ENCODE results near the gene TCEANC2.
"Not testable (repeated sequence)": the region's sequence is repeated elsewhere in the genome, so short reads cannot be mapped to it uniquely, and the experiment has no call there.

Gene TCEANC2

GRCh38 chr1:54041806-54042205, 11.6 kb upstream of the TCEANC2 start:
- Histone ChIP-seq H3K4me1 (ENCODE audit: control insufficient read depth, insufficient read depth, low read length) (peaks cover 6% of the 10 kb centered on the region), H3K9ac (ENCODE audit: low read length) (no peak overlapping the region), H3K4me3 (ENCODE audit: low read length) (no peak overlapping the region), H3K9me3 (ENCODE audit: control insufficient read depth, low read length) (no peaks in the 10 kb centered on the region), H3K36me3 (ENCODE audit: control insufficient read depth, insufficient read depth, low read length) (peaks cover 5% of the 10 kb centered on the region), H3K27me3 (ENCODE audit: control insufficient read depth, insufficient read depth, low read length) (no peaks in the 10 kb centered on the region)

GRCh38 chr1:54045496-54045895, 7.9 kb upstream of the TCEANC2 start:
- Histone ChIP-seq H3K9ac (ENCODE audit: low read length) (no peak overlapping the region), H3K4me1 (ENCODE audit: control insufficient read depth, insufficient read depth, low read length) (peaks cover 8% of the 10 kb centered on the region), H3K36me3 (ENCODE audit: control insufficient read depth, insufficient read depth, low read length) (peaks cover 5% of the 10 kb centered on the region), H3K4me3 (ENCODE audit: low read length) (no peak overlapping the region), H3K9me3 (ENCODE audit: control insufficient read depth, low read length) (no peaks in the 10 kb centered on the region), H3K27me3 (ENCODE audit: control insufficient read depth, insufficient read depth, low read length) (no peaks in the 10 kb centered on the region)

- Histone ChIP-seq H3K36me3 (ENCODE audit: control insufficient read depth, insufficient read depth, low read length) (peaks cover 5% of the 10 kb centered on the region), H3K9me3 (ENCODE audit: control insufficient read depth, low read length) (no peaks in the 10 kb centered on the region), H3K4me3 (ENCODE audit: low read length) (no peak overlapping the region), H3K9ac (ENCODE audit: low read length) (no peak overlapping the region), H3K27me3 (ENCODE audit: control insufficient read depth, insufficient read depth, low read length) (no peaks in the 10 kb centered on the region), H3K4me1 (ENCODE audit: control insufficient read depth, insufficient read depth, low read length) (peaks cover 8% of the 10 kb centered on the region)
Observed at GRCh38 chr1:54046671-54047383, 6.6 kb upstream of the TCEANC2 start.

- Histone ChIP-seq H3K36me3 (ENCODE audit: control insufficient read depth, insufficient read depth, low read length) (no peaks in the 10 kb centered on the region), H3K4me1 (ENCODE audit: control insufficient read depth, insufficient read depth, low read length) (peaks cover 8% of the 10 kb centered on the region), H3K27me3 (ENCODE audit: control insufficient read depth, insufficient read depth, low read length) (no peaks in the 10 kb centered on the region), H3K9ac (ENCODE audit: low read length) (no peak overlapping the region), H3K9me3 (ENCODE audit: control insufficient read depth, low read length) (no peaks in the 10 kb centered on the region), H3K4me3 (ENCODE audit: low read length) (no peak overlapping the region)
Observed at GRCh38 chr1:54047384-54048305, 5.8 kb upstream of the TCEANC2 start.

GRCh38 chr1:54050435-54050834, 3.0 kb upstream of the TCEANC2 start:
- not testable (repeated sequence) for H3K9me3 ChIP-seq (ENCODE audit: control insufficient read depth, low read length); H3K36me3 ChIP-seq (ENCODE audit: control insufficient read depth, insufficient read depth, low read length); H3K27me3 ChIP-seq (ENCODE audit: control insufficient read depth, insufficient read depth, low read length); H3K4me3 ChIP-seq (ENCODE audit: low read length); H3K9ac ChIP-seq (ENCODE audit: low read length)
- peaks cover 16% of the 10 kb centered on the region for H3K4me1 ChIP-seq (ENCODE audit: control insufficient read depth, insufficient read depth, low read length)

GRCh38 chr1:54051933-54052430, 1.4 kb upstream of the TCEANC2 start:
- peaks cover 16% of the 10 kb centered on the region for H3K4me1 ChIP-seq (ENCODE audit: control insufficient read depth, insufficient read depth, low read length)
- no peaks in the 10 kb centered on the region for H3K9me3 ChIP-seq (ENCODE audit: control insufficient read depth, low read length)
- H3K36me3 ChIP-seq (ENCODE audit: control insufficient read depth, insufficient read depth, low read length) = no peaks in the 10 kb centered on the region
- H3K4me3 ChIP-seq (ENCODE audit: low read length) = peak overlapping the region; percentile 99
- H3K27me3 ChIP-seq (ENCODE audit: control insufficient read depth, insufficient read depth, low read length) = no peaks in the 10 kb centered on the region
- peak overlapping the region; percentile 85 for H3K9ac ChIP-seq (ENCODE audit: low read length)

- Histone ChIP-seq H3K9ac (ENCODE audit: low read length) (peak overlapping the region; percentile 85), H3K4me3 (ENCODE audit: low read length) (peak overlapping the region; percentile 99), H3K9me3 (ENCODE audit: control insufficient read depth, low read length) (no peaks in the 10 kb centered on the region), H3K4me1 (ENCODE audit: control insufficient read depth, insufficient read depth, low read length) (peaks cover 15% of the 10 kb centered on the region), H3K36me3 (ENCODE audit: control insufficient read depth, insufficient read depth, low read length) (no peaks in the 10 kb centered on the region), H3K27me3 (ENCODE audit: control insufficient read depth, insufficient read depth, low read length) (no peaks in the 10 kb centered on the region)
Observed at GRCh38 chr1:54052431-54052933, 926 bp upstream of the TCEANC2 start.

- peaks cover 8% of the 10 kb centered on the region for H3K4me1 ChIP-seq (ENCODE audit: control insufficient read depth, insufficient read depth, low read length)
- H3K27me3 ChIP-seq (ENCODE audit: control insufficient read depth, insufficient read depth, low read length) = no peaks in the 10 kb centered on the region
- H3K4me3 ChIP-seq (ENCODE audit: low read length) = peak overlapping the region; percentile 96
- no peaks in the 10 kb centered on the region for H3K9me3 ChIP-seq (ENCODE audit: control insufficient read depth, low read length)
- no peaks in the 10 kb centered on the region for H3K36me3 ChIP-seq (ENCODE audit: control insufficient read depth, insufficient read depth, low read length)
- H3K9ac ChIP-seq (ENCODE audit: low read length) = peak overlapping the region; percentile 85
Observed at GRCh38 chr1:54053745-54054437, 483 bp downstream of the TCEANC2 start.

GRCh38 chr1:54054438-54054749, 986 bp downstream of the TCEANC2 start:
- Histone ChIP-seq H3K27me3 (ENCODE audit: control insufficient read depth, insufficient read depth, low read length) (no peaks in the 10 kb centered on the region), H3K4me1 (ENCODE audit: control insufficient read depth, insufficient read depth, low read length) (peaks cover 8% of the 10 kb centered on the region), H3K36me3 (ENCODE audit: control insufficient read depth, insufficient read depth, low read length) (no peaks in the 10 kb centered on the region), H3K9me3 (ENCODE audit: control insufficient read depth, low read length) (no peaks in the 10 kb centered on the region), H3K9ac (ENCODE audit: low read length) (peak overlapping the region; percentile 85), H3K4me3 (ENCODE audit: low read length) (peak overlapping the region; percentile 96)

GRCh38 chr1:54064299-54064698, 10.9 kb downstream of the TCEANC2 start:
- Histone ChIP-seq H3K4me3 (ENCODE audit: low read length) (no peak overlapping the region), H3K4me1 (ENCODE audit: control insufficient read depth, insufficient read depth, low read length) (peaks cover 7% of the 10 kb centered on the region)

GRCh38 chr1:54069791-54070170, 16.4 kb downstream of the TCEANC2 start:
- no peaks in the 10 kb centered on the region for H3K36me3 ChIP-seq (ENCODE audit: control insufficient read depth, insufficient read depth, low read length)
- H3K9ac ChIP-seq (ENCODE audit: low read length) = no peak overlapping the region
- H3K9me3 ChIP-seq (ENCODE audit: control insufficient read depth, low read length) = no peaks in the 10 kb centered on the region
- no peaks in the 10 kb centered on the region for H3K27me3 ChIP-seq (ENCODE audit: control insufficient read depth, insufficient read depth, low read length)
- H3K4me3 ChIP-seq (ENCODE audit: low read length) = no peak overlapping the region
- H3K4me1 ChIP-seq (ENCODE audit: control insufficient read depth, insufficient read depth, low read length) = peaks cover 21% of the 10 kb centered on the region

More at GRCh38 chr1:54064299-54064698, 10.9 kb downstream of the TCEANC2 start:
- no peak overlapping the region for H3K9ac ChIP-seq (ENCODE audit: low read length)
- H3K36me3 ChIP-seq (ENCODE audit: control insufficient read depth, insufficient read depth, low read length) = no peaks in the 10 kb centered on the region
- H3K27me3 ChIP-seq (ENCODE audit: control insufficient read depth, insufficient read depth, low read length) = no peaks in the 10 kb centered on the region
- H3K9me3 ChIP-seq (ENCODE audit: control insufficient read depth, low read length) = no peaks in the 10 kb centered on the region
